IMR-90 (cell line): ENCODE measurements around the gene PTGS1. TPM values are rescaled to one million over a fixed set of nuclear protein-coding genes. Genes with fewer than 3 reads are reported as not detected.

Source experiments
- ATAC-seq: fragments of 200-7000 bp; cut with Tn5 transposase; 2 replicates; pipeline ENCODE4 v1.9.1; 2020; ENCODE audit warnings: low read depth, mild to moderate bottlenecking, moderate library complexity
- BruUV-seq: library from RNA; stranded (reverse); fragments of 400-500 nt; replicated peaks from 2 replicates; lab custom pipeline; 2021; lab: Mats Ljungman, UMichigan
- CTCF ChIA-PET: fragments of 300-600 bp; formaldehyde crosslinking; extraction: SDS; loops from one replicate; lab custom pipeline; 2021; ENCODE audit warnings: antibody characterized with exemption; lab: Yijun Ruan, JAX
- POLR2A ChIA-PET: fragments of 300-600 bp; sonication (Branson Sonifier 250); formaldehyde crosslinking; loops from one replicate; lab custom pipeline; 2022; ENCODE audit warnings: antibody characterized with exemption; ENCODE audit not compliant: unreplicated experiment; lab: Charles Lee
- DNase-seq: peaks from one replicate; pipeline ENCODE4 v3.0.0; 2013
- H2AFZ ChIP-seq: replicated peaks from 2 replicates; pipeline ENCODE3; 2013; ENCODE audit warnings: low read length, mild to moderate bottlenecking; ENCODE audit not compliant: poor library complexity
- H2AK5ac ChIP-seq: 2 replicates; pipeline ENCODE4 v1.6.1; 2013; ENCODE audit warnings: low read depth, low read length, inconsistent platforms
- H2AK9ac ChIP-seq: replicated peaks from 2 replicates; pipeline ENCODE3; 2013; ENCODE audit warnings: mild to moderate bottlenecking, low read depth, low read length, moderate library complexity; ENCODE audit not compliant: poor library complexity
- H2BK120ac ChIP-seq: 2 replicates; pipeline ENCODE4 v1.6.1; 2013; ENCODE audit warnings: low read depth, low read length, inconsistent platforms
- H2BK15ac ChIP-seq: 3 replicates; pipeline ENCODE4 v1.6.1; 2013; ENCODE audit warnings: low read depth, low read length, inconsistent platforms
- H2BK20ac ChIP-seq: 2 replicates; pipeline ENCODE4 v1.6.1; 2013; ENCODE audit warnings: low read depth, mild to moderate bottlenecking, inconsistent platforms, low read length, moderate library complexity
- H2BK5ac ChIP-seq: 2 replicates; pipeline ENCODE4 v1.6.1; 2013; ENCODE audit warnings: mild to moderate bottlenecking, low read depth, low read length, inconsistent platforms; ENCODE audit not compliant: poor library complexity, severe bottlenecking
- H3K14ac ChIP-seq: replicated peaks from 2 replicates; pipeline ENCODE4 v1.6.1; 2013; ENCODE audit warnings: low read depth, low read length, inconsistent platforms
- H3K18ac ChIP-seq: 2 replicates; pipeline ENCODE4 v1.6.1; 2013; ENCODE audit warnings: low read depth, low read length, control low read depth
- H3K23ac ChIP-seq: 2 replicates; pipeline ENCODE4 v1.6.1; 2013; ENCODE audit warnings: low read depth, low read length, inconsistent platforms
- H3K27ac ChIP-seq: 2 replicates; pipeline ENCODE4 v1.5.1; 2013; ENCODE audit warnings: mild to moderate bottlenecking, control low read depth, low read length; ENCODE audit not compliant: insufficient read depth
- H3K27me3 ChIP-seq: 2 replicates; pipeline ENCODE4 v1.6.1; 2013; ENCODE audit warnings: low read length; ENCODE audit not compliant: control insufficient read depth, insufficient read depth
- H3K36me3 ChIP-seq: 2 replicates; pipeline ENCODE4 v1.6.1; 2013; ENCODE audit warnings: low read length, mixed read lengths; ENCODE audit not compliant: control insufficient read depth, insufficient read depth
- H3K4ac ChIP-seq: 2 replicates; pipeline ENCODE4 v1.6.1; 2013; ENCODE audit warnings: low read depth, low read length, inconsistent platforms
- H3K4me1 ChIP-seq: 2 replicates; pipeline ENCODE4 v1.6.1; 2013; ENCODE audit warnings: low read length, mixed read lengths; ENCODE audit not compliant: control insufficient read depth, insufficient read depth
- H3K4me2 ChIP-seq: 2 replicates; pipeline ENCODE4 v1.6.1; 2013; ENCODE audit warnings: low read depth, mild to moderate bottlenecking, control low read depth, low read length, moderate library complexity
- H3K4me3 ChIP-seq: 2 replicates; pipeline ENCODE4 v1.5.1; 2013; ENCODE audit warnings: low read depth, mild to moderate bottlenecking, control low read depth, low read length, moderate library complexity; ENCODE audit not compliant: insufficient read depth
- H3K56ac ChIP-seq: 2 replicates; pipeline ENCODE4 v1.6.1; 2013; ENCODE audit warnings: low read length, inconsistent platforms; ENCODE audit not compliant: insufficient read depth; ENCODE audit errors: extremely low read depth
- H3K79me1 ChIP-seq, 2 experiments: 2 replicates each; pipeline ENCODE4 v1.6.1; 2013; ENCODE audit warnings: low read length in 2 of 2, inconsistent platforms in 1 of 2, low read depth in 1 of 2
- H3K9ac ChIP-seq: 2 replicates; pipeline ENCODE4 v1.6.1; 2013; ENCODE audit warnings: low read depth, low read length, control low read depth
- H3K9me1 ChIP-seq: 2 replicates; pipeline ENCODE4 v1.6.1; 2013; ENCODE audit warnings: low read length, inconsistent platforms; ENCODE audit not compliant: insufficient read depth
- H3K9me3 ChIP-seq: 2 replicates; pipeline ENCODE4 v1.6.1; 2013; ENCODE audit warnings: low read length; ENCODE audit not compliant: control insufficient read depth, insufficient read depth
- H4K20me1 ChIP-seq: 2 replicates; pipeline ENCODE4 v1.6.1; 2013; ENCODE audit warnings: low read length, inconsistent platforms; ENCODE audit not compliant: insufficient read depth
- H4K5ac ChIP-seq: 2 replicates; pipeline ENCODE4 v1.6.1; 2013; ENCODE audit warnings: mild to moderate bottlenecking, low read depth, low read length, control low read depth
- H4K8ac ChIP-seq, 2 experiments: 2 replicates each; pipeline ENCODE4 v1.6.1; 2013; ENCODE audit warnings: low read depth in 2 of 2, low read length in 2 of 2, control low read depth in 1 of 2, inconsistent platforms in 1 of 2
- H4K91ac ChIP-seq: 2 replicates; pipeline ENCODE4 v1.6.1; 2013; ENCODE audit warnings: low read depth, low read length, inconsistent platforms; ENCODE audit not compliant: insufficient read depth
- BHLHE40 ChIP-seq: fragments of 150-350 bp; IDR thresholded peaks from 2 replicates; pipeline ENCODE4 v1.6.1; 2016; ENCODE audit warnings: mild to moderate bottlenecking, low read depth, low read length
- CEBPB ChIP-seq: IDR thresholded peaks from 2 replicates; pipeline ENCODE4 v1.6.1; 2012; ENCODE audit warnings: low read depth, low read length, improper control_type of control experiment
- CHD1 ChIP-seq: IDR thresholded peaks from 2 replicates; pipeline ENCODE4 v1.6.1; 2012; ENCODE audit warnings: low read depth, low read length, improper control_type of control experiment
- CTCF ChIP-seq: conservative IDR thresholded peaks from 2 replicates; pipeline ENCODE4 v1.5.1; 2012; ENCODE audit warnings: mild to moderate bottlenecking, low read depth, low read length, improper control_type of control experiment
- ELK1 ChIP-seq: fragments of 150-350 bp; IDR thresholded peaks from 2 replicates; pipeline ENCODE4 v1.6.1; 2016; ENCODE audit warnings: low read depth, mild to moderate bottlenecking, low read length, moderate library complexity, borderline replicate concordance
- FOS ChIP-seq: fragments of 150-350 bp; IDR thresholded peaks from 2 replicates; pipeline ENCODE4 v1.6.1; 2016; ENCODE audit warnings: low read depth, low read length
- MAFK ChIP-seq: IDR thresholded peaks from 2 replicates; pipeline ENCODE4 v1.6.1; 2012; ENCODE audit warnings: low read depth, low read length, improper control_type of control experiment
- MAZ ChIP-seq: IDR thresholded peaks from 2 replicates; pipeline ENCODE4 v1.6.1; 2012; ENCODE audit warnings: low read depth, mild to moderate bottlenecking, low read length, improper control_type of control experiment, moderate library complexity, borderline replicate concordance
- MXI1 ChIP-seq: IDR thresholded peaks from 2 replicates; pipeline ENCODE4 v1.6.1; 2012; ENCODE audit warnings: low read depth, mild to moderate bottlenecking, low read length, moderate library complexity, borderline replicate concordance
- NFE2L2 ChIP-seq: fragments of 150-350 bp; IDR thresholded peaks from 2 replicates; pipeline ENCODE4 v1.6.1; 2016; ENCODE audit warnings: low read depth, mild to moderate bottlenecking, low read length
- POLR2A ChIP-seq: IDR thresholded peaks from 2 replicates; pipeline ENCODE4 v1.6.1; 2012; ENCODE audit warnings: mild to moderate bottlenecking, low read depth, low read length
- RAD21 ChIP-seq: IDR thresholded peaks from 2 replicates; pipeline ENCODE4 v1.6.1; 2012; ENCODE audit warnings: low read length, improper control_type of control experiment
- RCOR1 ChIP-seq: IDR thresholded peaks from 2 replicates; pipeline ENCODE4 v1.6.1; 2012; ENCODE audit warnings: mild to moderate bottlenecking, low read length, improper control_type of control experiment; ENCODE audit not compliant: insufficient replicate concordance
- RFX5 ChIP-seq: IDR thresholded peaks from 2 replicates; pipeline ENCODE4 v1.8.0; 2012; ENCODE audit warnings: low read depth, mild to moderate bottlenecking, low read length, moderate library complexity
- SMC3 ChIP-seq: fragments of 150-350 bp; IDR thresholded peaks from 2 replicates; pipeline ENCODE4 v1.6.1; 2016; ENCODE audit warnings: low read depth, mild to moderate bottlenecking, antibody characterized with exemption, low read length, moderate library complexity
- USF2 ChIP-seq: fragments of 150-350 bp; IDR thresholded peaks from 2 replicates; pipeline ENCODE4 v1.6.1; 2017; ENCODE audit warnings: mild to moderate bottlenecking, antibody characterized with exemption, low read length, low read depth
- WGBS, 2 experiments: methylation state at CpG; one replicate each; pipeline versions ENCODE4 v1.1.5 to v1.1.7; 2013; ENCODE audit warnings: missing lambda C conversion rate in 2 of 2; ENCODE audit not compliant: insufficient read length in 1 of 2; ENCODE audit errors: extremely low coverage in 2 of 2; 5-methylcytosine and 5-hydroxymethylcytosine counted together
- dilution Hi-C: fragments of 300-500 bp; cut with HindIII; formaldehyde crosslinking; loops from one replicate; pipeline ENCODE4 v1.14.3; 2018; ENCODE audit warnings: low sequenced_read_pairs; ENCODE audit not compliant: unreplicated experiment
- in situ Hi-C: fragments of 300-500 bp; cut with MboI; formaldehyde crosslinking; loops from 3 replicates; pipeline ENCODE4 v1.14.3; 2019; ENCODE audit warnings: low sequenced_read_pairs, inconsistent platforms, mixed read lengths
- intact Hi-C: fragments of 100-400 bp; cut with micrococcal nuclease; formaldehyde crosslinking; loops from 2 replicates; pipeline ENCODE4 v1.10.0; 2022
- polyA plus RNA-seq, 3 experiments: library from polyadenylated mRNA; depleted of rRNA; stranded (reverse); fragments of >200 nt; gene quantifications; 2 replicates each; pipeline ENCODE4 v1.2.3, GENCODE V29; 2012; ENCODE audit warnings: low replicate concordance in 1 of 3
- total RNA-seq: library from RNA; depleted of rRNA; stranded (reverse); fragments of >200 nt; gene quantifications from 2 replicates; pipeline ENCODE4 v1.2.3, GENCODE V29; 2012

PTGS1 gene
- total and polyA plus RNA-seq, 2 of the 4 experiments (the other 2 are of a cell fraction): 24.7 to 38.3 TPM

- H3K4ac ChIP-seq: no peak overlapping the region
- H3K18ac ChIP-seq: no peak overlapping the region
- H2AFZ ChIP-seq: no peak overlapping the region
- no peak overlapping the region for H3K56ac ChIP-seq
- 100% methylated on average over 1 of the region's 3 CpGs; no CpG with 5 or more reads in 1 of the 2 experiments for WGBS, 2 experiments
- DNase-seq: no peak
- H3K79me1 ChIP-seq: peaks cover 9 to 23% of the 10 kb centered on the region in 2 experiments; a peak in 3 of 4 replicates
- no peak overlapping the region for H3K27ac ChIP-seq
- H3K23ac ChIP-seq: no peak overlapping the region
- ChIA-PET CTCF (no interaction called here), POLR2A (no interaction called here)
- no peak overlapping the region for H3K4me2 ChIP-seq
- no peak overlapping the region for H2BK15ac ChIP-seq
- intact Hi-C loops (no loop called here), in situ Hi-C loops (no loop called here), dilution Hi-C loops (no loop called here)
- no peaks in the 10 kb centered on the region for H3K9me3 ChIP-seq
- H4K5ac ChIP-seq: no peak overlapping the region
- H2AK5ac ChIP-seq: no peak overlapping the region
- no peak overlapping the region for H2BK120ac ChIP-seq
- H3K14ac ChIP-seq: no peak overlapping the region
- no peak overlapping the region for H4K8ac ChIP-seq
- TF ChIP-seq USF2 (no peak), RAD21 (no peak), MXI1 (no peak), FOS (no peak), ELK1 (no peak), CEBPB (no peak), NFE2L2 (no peak), RFX5 (no peak), BHLHE40 (no peak), RCOR1 (no peak), CTCF (no peak), SMC3 (no peak), MAZ (no peak), MAFK (no peak), CHD1 (no peak), POLR2A (no peak)
- peaks cover 19% of the 10 kb centered on the region for H3K4me1 ChIP-seq
- no peak overlapping the region for H4K91ac ChIP-seq
- no peak overlapping the region for H2BK5ac ChIP-seq
- peaks cover 26% of the 10 kb centered on the region for H3K9me1 ChIP-seq
- BruUV-seq: no TSS peak
- no peak overlapping the region for H3K4me3 ChIP-seq
- H3K9ac ChIP-seq: no peak overlapping the region
- H2BK20ac ChIP-seq: no peak overlapping the region
- peaks cover 74% of the 10 kb centered on the region for H3K36me3 ChIP-seq
- ATAC-seq: no peak
- H3K27me3 ChIP-seq: no peaks in the 10 kb centered on the region
- H2AK9ac ChIP-seq: no peak overlapping the region
- H4K20me1 ChIP-seq: no peaks in the 10 kb centered on the region
These were observed 16.7 kb downstream of the PTGS1 start for GRCh38 chr9:122387536-122387935.
